OCI-LY3 (cell line): ENCODE measurements around the gene PTPRN2.

Experiments
- EZH2phosphoT487 ChIP-seq: fragments of 200-600 bp; shearing (Covaris generic); IDR thresholded peaks from 2 replicates; pipeline ENCODE4 v1.6.1; 2018; ENCODE audit warnings: antibody characterized with exemption, mixed run types, low read depth
- TF ChIP-seq, protein P1 (sequence below): fragments of 200-600, 300-600 bp; sonication (generic); IDR thresholded peaks from 2 replicates; pipeline ENCODE4 v1.5.1; 2014; ENCODE audit warnings: antibody characterized with exemption, low read length, low read depth

DNA sequence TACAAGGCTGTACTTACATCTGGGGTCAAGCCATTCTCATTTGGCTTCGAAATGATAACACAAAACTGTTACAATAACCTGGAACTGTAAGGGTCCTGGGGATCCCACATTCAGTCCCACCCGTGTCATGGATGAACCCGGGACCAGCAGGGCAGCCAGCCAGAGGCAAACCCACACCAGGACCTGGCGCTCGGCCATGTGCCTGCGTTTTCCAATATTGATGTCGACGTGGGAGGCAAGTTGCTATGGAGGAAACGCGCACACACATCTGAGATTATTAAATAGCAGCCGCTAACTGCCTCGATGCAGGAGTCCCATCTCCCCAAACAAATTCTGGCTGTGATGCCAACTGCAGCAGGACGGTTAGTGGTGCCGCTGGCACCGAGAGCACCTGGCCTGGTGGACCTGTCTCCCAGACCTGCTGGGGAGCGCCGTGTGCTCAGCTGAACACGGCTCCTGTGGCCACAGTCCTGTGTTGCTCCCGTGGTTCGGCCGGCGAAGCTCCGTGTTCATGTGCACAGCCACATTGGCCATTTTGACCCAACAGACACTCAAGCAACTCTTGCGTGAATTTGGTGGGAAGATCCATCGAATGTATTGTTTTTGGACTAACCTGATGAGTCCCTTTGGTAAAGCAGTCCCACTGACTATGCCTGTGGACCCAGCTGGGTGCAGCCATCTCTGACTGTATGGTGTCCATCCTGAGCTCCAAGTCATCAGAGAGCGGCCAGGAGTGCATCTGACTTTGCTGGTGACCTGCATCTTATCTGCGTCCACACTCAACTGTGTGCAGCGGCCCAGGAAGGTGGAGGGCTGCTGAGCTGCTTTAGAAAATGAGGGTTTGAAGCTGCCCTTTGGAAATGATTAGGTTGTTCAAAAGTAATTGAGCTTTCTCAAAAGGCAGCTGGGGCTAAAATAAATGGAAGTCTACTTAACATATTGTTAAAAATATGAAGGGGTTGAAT is 852.7 kb downstream of the PTPRN2 start:
- no peak for TF ChIP-seq EZH2phosphoT487
- TF ChIP-seq, protein P1, sequence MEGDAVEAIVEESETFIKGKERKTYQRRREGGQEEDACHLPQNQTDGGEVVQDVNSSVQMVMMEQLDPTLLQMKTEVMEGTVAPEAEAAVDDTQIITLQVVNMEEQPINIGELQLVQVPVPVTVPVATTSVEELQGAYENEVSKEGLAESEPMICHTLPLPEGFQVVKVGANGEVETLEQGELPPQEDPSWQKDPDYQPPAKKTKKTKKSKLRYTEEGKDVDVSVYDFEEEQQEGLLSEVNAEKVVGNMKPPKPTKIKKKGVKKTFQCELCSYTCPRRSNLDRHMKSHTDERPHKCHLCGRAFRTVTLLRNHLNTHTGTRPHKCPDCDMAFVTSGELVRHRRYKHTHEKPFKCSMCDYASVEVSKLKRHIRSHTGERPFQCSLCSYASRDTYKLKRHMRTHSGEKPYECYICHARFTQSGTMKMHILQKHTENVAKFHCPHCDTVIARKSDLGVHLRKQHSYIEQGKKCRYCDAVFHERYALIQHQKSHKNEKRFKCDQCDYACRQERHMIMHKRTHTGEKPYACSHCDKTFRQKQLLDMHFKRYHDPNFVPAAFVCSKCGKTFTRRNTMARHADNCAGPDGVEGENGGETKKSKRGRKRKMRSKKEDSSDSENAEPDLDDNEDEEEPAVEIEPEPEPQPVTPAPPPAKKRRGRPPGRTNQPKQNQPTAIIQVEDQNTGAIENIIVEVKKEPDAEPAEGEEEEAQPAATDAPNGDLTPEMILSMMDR: no peak
